GM19035 (cell line): ENCODE data around the gene TMSB15A.
A peak's percentile ranks its signal among the peaks of the same experiment; 100 is the strongest.
"Not testable (repeated sequence)": the region's sequence is repeated elsewhere in the genome, so short reads cannot be mapped to it uniquely, and the experiment has no call there.

ENCODE experiments used
- ATAC-seq: cut with Tn5 transposase; IDR thresholded peaks from one replicate; pipeline ENCODE4 v1.9.1; 2021; ENCODE audit not compliant: unreplicated experiment

The TMSB15A gene

DNA sequence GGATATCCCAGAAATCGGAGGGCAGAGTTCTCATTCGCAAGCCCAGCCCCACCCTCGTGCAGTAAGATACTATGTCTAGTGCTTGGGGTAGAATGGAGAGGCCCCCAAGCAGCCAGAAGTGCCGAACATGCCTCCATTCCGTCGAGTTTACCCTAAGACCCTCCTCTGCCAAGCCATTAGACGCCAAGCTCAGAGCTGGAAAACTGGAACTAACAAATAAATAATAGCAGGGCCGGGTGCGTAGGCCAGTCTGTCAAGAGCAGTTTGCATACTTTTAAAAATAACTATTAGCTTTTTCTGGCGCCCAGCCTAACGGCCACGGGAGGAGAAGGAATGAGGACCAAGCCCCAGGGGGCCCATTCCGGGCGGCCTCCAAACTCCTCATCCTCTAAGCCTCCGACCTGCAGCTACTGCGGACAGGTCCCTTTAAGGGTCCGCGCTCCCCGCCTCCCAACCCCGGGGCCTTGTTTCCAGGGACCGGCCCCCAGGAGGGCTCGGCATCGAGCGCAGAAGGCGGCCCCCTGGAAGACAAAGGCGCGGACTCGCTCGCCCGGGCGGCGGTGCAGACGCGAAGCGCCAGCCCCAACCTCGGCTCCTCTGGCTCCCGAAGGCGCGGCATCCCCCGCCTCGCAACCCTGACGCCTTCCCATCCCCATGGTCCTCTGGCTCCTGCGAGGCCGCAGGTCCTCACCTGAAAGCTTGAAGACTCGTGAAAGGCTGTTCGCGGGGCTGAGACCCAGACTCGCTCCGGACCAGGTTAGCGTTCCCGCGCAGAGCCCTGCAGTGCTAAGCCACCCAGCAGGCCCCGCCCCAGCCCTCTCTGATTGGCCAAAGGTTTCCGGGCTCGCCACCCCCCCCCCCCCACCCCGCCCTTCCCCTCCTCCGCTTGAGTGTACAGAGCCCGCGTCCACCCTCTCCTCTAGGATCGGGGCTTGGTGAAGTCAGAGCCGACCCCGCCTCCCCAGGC is at the start of gene TMSB15A:
Gene TMSB15A, minus strand, starts transcription at position 765 of the 967 bp plus-strand sequence.
- peak; percentile 96 for ATAC-seq

DNA sequence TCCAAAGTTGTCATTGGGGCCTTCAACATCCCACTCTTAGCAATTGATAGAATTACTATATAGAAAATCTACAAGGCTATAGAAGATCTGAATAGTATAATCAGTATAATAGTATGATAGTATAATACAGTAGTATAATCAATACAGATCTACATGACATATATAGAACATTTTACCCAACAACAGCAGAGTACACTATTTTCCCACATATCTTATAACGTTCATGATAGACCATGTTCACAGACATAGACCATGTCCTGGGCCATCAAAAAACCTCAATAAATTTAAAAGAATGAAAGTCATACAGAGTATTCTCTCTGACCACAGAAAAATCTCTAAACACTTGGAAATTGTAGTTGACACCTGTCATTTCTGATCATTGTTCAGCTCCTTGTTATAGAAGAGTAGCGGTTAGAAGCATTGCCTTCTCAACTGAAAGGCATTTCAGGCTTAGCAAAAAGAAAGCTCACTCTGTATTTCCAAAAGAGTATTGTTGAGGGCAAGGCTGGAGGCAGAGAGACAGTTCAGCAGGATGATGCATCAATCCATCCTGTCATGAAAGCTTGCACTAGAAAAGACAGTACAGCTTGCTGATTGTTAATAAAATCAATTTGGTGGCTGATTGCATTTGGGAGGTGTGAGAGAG is 44.0 kb upstream of the TMSB15A start:
- no peak for ATAC-seq

DNA sequence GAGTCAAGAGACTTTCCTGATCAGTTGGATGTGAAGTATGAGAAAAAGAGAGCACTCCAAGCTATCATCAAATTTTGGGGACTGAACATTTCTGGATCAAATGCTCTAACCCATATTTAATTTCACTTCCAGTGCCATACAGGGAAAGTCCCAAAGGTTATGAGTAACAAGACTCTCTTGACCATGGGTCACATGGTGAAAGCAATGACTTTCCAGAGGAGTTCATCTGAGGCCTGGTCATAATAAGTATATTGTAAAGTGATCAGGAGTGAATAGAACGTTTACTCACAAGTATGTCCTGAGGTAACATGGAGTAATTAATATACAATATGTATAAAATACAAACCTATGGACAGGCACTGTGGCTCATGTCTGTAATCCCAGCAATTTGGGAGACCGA is 42.1 kb upstream of the TMSB15A start:
- ATAC-seq, result no peak

DNA sequence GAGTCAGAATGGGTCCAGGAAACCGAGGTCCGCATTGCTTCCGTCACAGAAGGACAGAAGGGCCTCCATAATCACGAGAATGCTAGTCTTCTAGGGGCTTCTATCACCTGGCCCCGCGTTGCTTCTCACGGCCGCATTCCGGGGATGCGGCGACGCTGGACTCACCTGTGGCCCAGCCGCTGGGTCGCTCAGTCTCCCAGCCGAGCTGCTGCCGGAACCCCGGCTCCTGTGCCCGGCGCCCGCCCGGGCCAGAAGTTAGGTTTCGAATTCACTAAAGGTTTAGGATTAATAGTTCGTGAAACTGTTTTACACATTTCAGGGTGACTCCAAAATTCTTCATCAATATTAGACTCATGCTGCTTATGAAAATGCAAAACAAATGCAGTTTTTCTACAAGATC is 31.7 kb upstream of the TMSB15A start:
- ATAC-seq, result no peak

DNA sequence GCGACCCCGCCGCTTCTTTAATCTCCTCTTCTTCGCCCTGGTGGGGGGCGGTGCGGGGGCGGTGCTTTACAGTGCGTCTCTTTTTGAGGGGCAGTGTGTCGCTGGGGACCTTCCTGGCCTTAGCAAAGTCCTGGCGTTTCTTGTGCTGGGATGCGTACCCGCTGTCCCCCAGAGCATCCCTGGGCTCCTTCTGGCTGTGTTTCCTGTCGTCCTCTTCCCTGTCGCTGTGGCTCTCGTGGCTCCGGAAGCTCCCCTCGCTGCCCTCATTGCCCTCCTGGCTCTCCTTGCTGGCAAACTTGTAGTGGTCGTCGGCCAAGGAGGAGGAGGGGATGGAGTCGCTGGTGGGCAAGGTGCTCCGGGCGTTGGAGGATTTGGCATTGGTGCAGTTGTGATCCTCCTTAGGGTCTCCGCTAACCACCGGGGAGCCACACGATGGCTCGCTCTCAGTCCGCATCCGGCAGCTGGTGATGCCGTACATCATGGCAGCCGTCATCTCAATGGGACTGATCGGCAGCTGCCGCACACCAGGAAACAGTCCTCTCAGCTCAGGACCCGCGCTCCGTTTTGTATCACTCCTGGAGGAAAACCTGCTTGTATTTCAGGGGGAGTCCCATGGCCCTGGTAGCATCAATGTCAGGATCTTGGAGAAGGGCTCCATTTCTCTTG is 30.4 kb upstream of the TMSB15A start:
- no peak for ATAC-seq

DNA sequence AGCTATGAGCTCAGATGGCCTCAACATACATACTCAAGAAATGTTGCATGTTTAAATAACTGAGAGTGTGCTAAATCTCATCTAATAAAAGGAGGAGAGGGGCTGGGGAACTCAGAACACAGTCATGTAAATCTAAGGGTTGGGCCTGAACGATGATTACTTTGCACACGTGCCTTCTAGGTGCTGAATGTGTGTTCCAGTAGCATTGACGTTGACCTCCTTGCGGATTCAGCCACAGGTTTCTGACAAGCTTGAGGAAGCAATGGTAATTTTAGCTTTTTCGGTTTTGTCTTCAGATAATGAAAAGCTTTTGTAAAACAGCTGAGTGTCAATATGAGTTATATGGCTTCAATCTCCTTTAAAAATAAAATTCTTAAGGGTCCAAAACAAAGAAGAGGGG is 29.6 kb upstream of the TMSB15A start:
- ATAC-seq, result not testable (repeated sequence)

DNA sequence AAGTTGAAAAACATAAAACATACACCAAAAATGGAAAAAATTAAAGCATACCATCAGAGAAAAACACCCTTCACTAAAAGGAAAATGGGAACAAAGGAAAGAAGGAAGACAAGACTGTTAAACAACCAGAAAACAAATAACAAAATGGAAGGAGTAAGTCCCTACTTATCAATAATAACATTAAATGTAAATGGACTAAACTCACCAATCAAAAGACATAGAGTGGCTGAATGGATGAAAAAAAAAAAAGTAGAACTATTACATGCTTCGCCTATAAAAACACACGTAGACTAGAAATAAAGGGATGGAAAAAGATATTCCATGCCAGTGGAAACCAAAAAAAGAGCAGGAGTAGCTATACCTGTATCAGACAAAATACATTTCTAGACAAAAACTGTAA is 19.4 kb upstream of the TMSB15A start:
- no peak for ATAC-seq

DNA sequence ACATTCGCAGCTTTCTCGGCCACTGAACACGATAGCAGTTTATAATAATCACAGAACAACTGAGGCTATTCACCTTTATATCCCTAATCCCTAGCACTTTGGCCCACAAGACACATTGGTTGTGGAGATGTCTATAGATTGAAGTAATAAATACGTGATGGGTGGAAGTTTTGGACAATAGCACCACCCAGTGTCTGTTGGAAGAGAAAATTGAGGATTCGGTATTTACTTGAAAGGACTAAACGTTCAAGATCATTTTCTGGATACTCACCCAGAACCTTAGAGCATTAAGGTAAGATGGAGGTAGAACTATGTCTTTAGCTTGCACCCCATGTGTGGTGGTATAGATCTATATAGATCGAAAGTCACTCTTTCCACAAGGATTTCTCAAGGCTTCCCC is 787 bp upstream of the TMSB15A start:
- no peak for ATAC-seq

DNA sequence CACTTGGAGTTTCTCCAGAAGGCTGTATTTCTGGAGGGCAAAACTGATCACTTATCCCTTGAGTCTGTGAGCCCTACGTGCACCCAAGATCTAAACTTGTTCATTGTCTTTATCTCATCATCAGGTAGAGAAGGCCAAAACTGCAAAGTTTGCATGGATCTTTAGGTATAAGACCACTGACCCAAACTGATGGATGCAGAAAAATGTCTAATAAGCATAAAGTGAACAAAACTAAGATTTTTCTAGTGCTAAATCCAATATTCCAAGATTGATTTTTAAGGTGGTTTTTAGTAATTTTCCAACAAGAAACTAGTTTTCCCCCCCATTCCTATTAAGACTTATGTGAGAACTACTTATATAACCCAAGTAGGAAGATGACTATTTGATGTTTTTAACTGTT is 2.0 kb downstream of the TMSB15A start:
- no peak for ATAC-seq

DNA sequence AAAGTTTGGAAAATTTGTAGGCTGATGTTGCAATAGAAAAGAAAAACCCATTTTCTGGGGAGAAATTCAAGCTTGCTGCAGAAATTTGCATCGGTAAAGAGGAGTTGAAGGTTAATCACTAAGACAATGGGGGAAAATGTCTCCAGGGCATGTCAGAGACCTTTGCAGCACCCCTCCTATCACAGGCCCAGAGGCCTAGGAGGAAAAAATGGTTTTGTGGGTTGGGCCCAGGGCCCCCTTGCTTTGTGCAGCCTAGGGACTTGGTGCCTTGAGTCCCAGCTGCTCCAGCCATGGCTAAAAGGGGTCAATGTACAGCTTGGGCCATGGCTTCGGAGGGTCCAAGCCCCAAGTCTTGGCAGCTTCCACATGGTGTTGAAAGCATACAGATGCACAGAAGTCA is 17.8 kb downstream of the TMSB15A start:
- ATAC-seq, result no peak

DNA sequence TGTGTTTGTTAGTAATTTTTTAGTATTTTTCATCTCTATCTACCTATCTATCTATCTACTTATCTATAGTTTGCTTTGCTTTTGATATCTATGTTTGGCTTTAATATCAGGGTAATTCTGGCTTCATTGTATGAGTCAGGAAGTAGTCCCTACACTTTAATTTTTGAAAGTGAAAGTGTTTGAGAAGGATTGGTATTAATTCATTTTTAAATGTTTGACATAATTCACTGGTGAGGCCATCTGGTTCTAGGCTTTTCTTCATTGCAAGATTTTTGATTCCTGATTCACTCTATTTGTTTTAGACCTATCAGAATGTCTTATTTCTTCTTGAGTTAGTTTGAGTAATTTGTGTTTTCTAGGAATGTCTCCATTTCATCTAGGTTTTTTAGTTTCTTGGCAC is 24.8 kb downstream of the TMSB15A start:
- no peak for ATAC-seq

DNA sequence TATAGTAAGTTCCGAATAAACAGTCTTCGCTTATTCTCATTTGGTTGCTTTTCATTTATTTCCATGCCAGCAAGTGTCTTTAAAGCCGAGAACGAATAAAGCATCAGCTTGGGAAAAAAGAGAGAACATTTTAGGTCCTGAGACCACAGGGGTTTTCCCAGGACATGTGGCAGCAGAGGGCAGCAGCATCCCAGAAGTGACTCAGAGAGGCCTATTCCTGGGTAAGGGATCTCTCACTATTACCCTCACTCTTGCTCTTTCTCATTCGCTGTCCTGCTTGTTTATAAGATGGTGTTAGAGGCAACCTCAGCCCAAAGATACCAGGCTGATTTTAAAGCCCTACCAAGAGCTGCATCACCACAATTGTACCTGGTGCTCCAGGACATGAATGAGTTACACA is 37.8 kb downstream of the TMSB15A start:
- ATAC-seq, result not testable (repeated sequence)

DNA sequence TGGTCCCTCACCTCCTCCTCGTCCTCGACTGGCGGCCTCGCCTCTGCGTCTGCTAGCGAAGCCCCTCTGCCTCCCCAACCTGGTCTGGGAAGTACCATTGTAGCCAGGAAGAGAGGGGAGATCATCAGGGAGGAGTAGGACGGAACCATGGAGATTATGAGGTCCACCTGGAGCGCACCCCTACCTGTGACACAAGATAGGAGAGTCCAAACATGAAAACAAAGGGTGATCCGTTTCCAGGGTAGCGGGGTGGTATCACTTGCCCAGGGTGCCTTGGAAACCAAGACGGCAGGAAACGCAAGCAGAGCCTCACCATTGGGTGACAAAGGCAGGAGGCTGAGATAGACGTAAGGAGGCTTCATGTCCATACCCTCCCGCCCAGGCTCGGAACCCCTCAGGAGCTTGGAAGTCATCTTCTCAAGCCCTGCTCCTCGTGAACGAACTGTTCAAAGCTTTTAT is 44.7 kb downstream of the TMSB15A start, which contains the start of gene TCP11X2:
Gene TCP11X2, minus strand, starts transcription at position 51 of the 459 bp plus-strand sequence.
- not testable (repeated sequence) for ATAC-seq

DNA sequence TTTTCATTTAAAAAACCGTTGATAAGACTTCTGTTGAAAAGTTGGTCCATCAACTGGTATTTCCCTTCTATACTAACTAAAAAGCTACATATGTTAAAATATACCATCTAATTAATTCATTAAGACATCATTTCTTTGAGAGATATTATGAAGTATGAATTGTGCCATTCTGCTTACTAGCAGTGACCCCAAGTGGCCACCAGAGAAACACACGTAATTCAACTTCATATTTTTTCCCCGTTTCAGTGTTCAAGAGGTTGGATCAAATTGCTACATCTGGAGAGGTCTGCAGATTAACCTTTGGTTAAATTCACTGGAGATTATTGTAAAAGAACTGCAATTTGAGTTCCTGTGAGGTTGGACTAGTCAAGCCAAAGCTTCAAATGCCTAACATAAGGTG is 46.3 kb downstream of the TMSB15A start:
- ATAC-seq, result not testable (repeated sequence)
